ENCODE data around the gene ARF1.

DNA sequence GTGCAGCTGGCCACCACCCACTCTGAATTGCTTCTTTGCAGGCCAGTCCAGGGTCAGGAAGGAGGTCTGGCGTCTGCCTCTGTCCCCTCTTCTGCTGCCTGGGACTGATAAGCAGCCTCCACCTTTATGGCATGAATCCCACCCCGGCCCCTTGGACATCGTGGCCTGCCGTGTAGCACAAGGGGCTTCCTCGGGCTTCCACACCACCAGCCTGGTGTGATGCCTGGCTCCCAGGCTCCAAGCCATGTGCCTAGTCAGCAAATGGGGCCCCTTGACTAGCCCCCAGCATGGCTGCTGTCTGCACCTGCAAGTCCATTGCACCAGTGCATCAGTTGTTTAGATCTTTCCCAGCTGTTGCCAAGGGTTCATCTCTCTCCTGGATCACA, 9.9 kb upstream of the ARF1 start:
- TF ChIP-seq POLR2A (IDR thresholded peaks at IDR 0.05; ENCODE audit: low read depth, low read length) (no peak), POLR2AphosphoS5 (IDR thresholded peaks at IDR 0.05; ENCODE audit: low read depth, low read length) (no peak)

Measured in GM12892 (cell line).